PC-9 (cell line): ENCODE measurements around the gene DDX23. TPM values are rescaled to one million over a fixed set of nuclear protein-coding genes. Genes with fewer than 3 reads are reported as not detected.

Experiments
- BruUV-seq: library from RNA; stranded (reverse); fragments of 400-500 nt; replicated peaks from 2 replicates; lab custom pipeline; 2021; lab: Mats Ljungman, UMichigan
- CTCF ChIA-PET: fragments of 300-600 bp; sonication (Branson Sonifier 250); formaldehyde crosslinking; loops from one replicate; lab custom pipeline; 2022; ENCODE audit warnings: antibody characterized with exemption; lab: Charles Lee
- POLR2A ChIA-PET: fragments of 300-600 bp; sonication (Branson Sonifier 250); formaldehyde crosslinking; loops from one replicate; lab custom pipeline; 2022; ENCODE audit warnings: antibody characterized with exemption; ENCODE audit not compliant: unreplicated experiment; lab: Charles Lee
- DNase-seq, 2 experiments: peaks; one replicate each; pipeline versions ENCODE4 v3.0.0 to v3.0.0-alpha.2; 2015 to 2022; ENCODE audit warnings: mixed read lengths in 1 of 2
- H2AFZ ChIP-seq: fragments of 200-600 bp; sonication (generic); 2 replicates; pipeline ENCODE4 v1.8.1; 2017; ENCODE audit warnings: antibody characterized with exemption
- H3F3A ChIP-seq: fragments of 200-600 bp; sonication (generic); 2 replicates; pipeline ENCODE4 v1.8.1; 2017; ENCODE audit warnings: antibody characterized with exemption, mild to moderate bottlenecking, low read depth; ENCODE audit not compliant: insufficient read depth
- H3K27ac ChIP-seq: fragments of 200-600 bp; sonication (generic); 2 replicates; pipeline ENCODE4 v1.6.1; 2016; ENCODE audit warnings: mixed run types
- H3K27me3 ChIP-seq: fragments of 200-600 bp; sonication (generic); 2 replicates; pipeline ENCODE4 v1.6.1; 2016; ENCODE audit warnings: low read depth, mixed run types; ENCODE audit not compliant: insufficient read depth
- H3K36me3 ChIP-seq: fragments of 200-600 bp; sonication (generic); 2 replicates; pipeline ENCODE4 v1.6.1; 2016; ENCODE audit warnings: low read depth, mixed run types
- H3K4me1 ChIP-seq: fragments of 200-600 bp; sonication (generic); replicated peaks from 2 replicates; pipeline ENCODE4 v1.6.1; 2016; ENCODE audit warnings: mixed run types; ENCODE audit not compliant: insufficient read depth
- H3K4me2 ChIP-seq: fragments of 200-600 bp; sonication (generic); 2 replicates; pipeline ENCODE4 v1.6.1; 2017; ENCODE audit warnings: mixed run types
- H3K4me3 ChIP-seq: fragments of 200-600 bp; sonication (generic); 2 replicates; pipeline ENCODE4 v1.6.1; 2016; ENCODE audit warnings: mixed run types
- H3K79me2 ChIP-seq: fragments of 200-600 bp; sonication (generic); 2 replicates; pipeline ENCODE4 v1.6.1; 2017; ENCODE audit warnings: low read depth, mixed run types
- H3K9me2 ChIP-seq: fragments of 200-600 bp; sonication (generic); 2 replicates; pipeline ENCODE4 v1.8.1; 2017; ENCODE audit warnings: mild to moderate bottlenecking; ENCODE audit not compliant: insufficient read depth
- H3K9me3 ChIP-seq: fragments of 200-600 bp; sonication (generic); 2 replicates; pipeline ENCODE4 v1.8.1; 2016; ENCODE audit warnings: low read depth; ENCODE audit not compliant: insufficient read depth
- H4K20me1 ChIP-seq: fragments of 200-600 bp; sonication (generic); 2 replicates; pipeline ENCODE4 v1.8.1; 2017; ENCODE audit not compliant: insufficient read depth
- CTCF ChIP-seq: fragments of 200-600 bp; sonication (generic); conservative IDR thresholded peaks from 2 replicates; pipeline ENCODE4 v1.6.1; 2017; ENCODE audit warnings: mixed run types, antibody characterized with exemption, mild to moderate bottlenecking, moderate library complexity
- EZH2 ChIP-seq: fragments of 200-600 bp; sonication (generic); IDR thresholded peaks from 2 replicates; pipeline ENCODE4 v1.8.0; 2017; ENCODE audit warnings: antibody characterized with exemption, low read depth
- intact Hi-C: fragments of 100-400 bp; cut with micrococcal nuclease; formaldehyde crosslinking; loops from one replicate; pipeline ENCODE4 v1.10.0; 2022; ENCODE audit not compliant: unreplicated experiment
- total RNA-seq: library from RNA; stranded (reverse); gene quantifications from 2 replicates; pipeline ENCODE4 v1.2.3, GENCODE V29; 2021

The DDX23 gene
- total RNA-seq, 1 experiment from 2014 or later: 91.4 TPM

- intact Hi-C loops: no loop called here
- BruUV-seq: no TSS peak
These were observed 13.9 kb downstream of the DDX23 start for GRCh38 chr12:48838048-48838447.

GRCh38 chr12:48832321-48833060, 19.5 kb downstream of the DDX23 start:
- Histone ChIP-seq H3K4me3 (no peak overlapping the region), H2AFZ (no peak overlapping the region), H4K20me1 (no peaks in the 10 kb centered on the region), H3K9me2 (no peaks in the 10 kb centered on the region), H3K79me2 (no peaks in the 10 kb centered on the region), H3K36me3 (peaks cover 30% of the 10 kb centered on the region; the same call in 1 of the 2 replicates), H3K27ac (no peak overlapping the region), H3K4me2 (no peak overlapping the region), H3K27me3 (no peaks in the 10 kb centered on the region), H3K4me1 (no peaks in the 10 kb centered on the region), H3F3A (no peaks in the 10 kb centered on the region), H3K9me3 (no peaks in the 10 kb centered on the region)
- BruUV-seq: no TSS peak
- ChIA-PET POLR2A (no interaction called here), CTCF (interaction anchor here (0.6 kb wide), 1 partner anchor 13 kb away, joined by 3 read pairs; no protein-coding TSS in a partner anchor)
- no peak for DNase-seq
- TF ChIP-seq CTCF (no peak), EZH2 (no peak)
- intact Hi-C loops: no loop called here

More at GRCh38 chr12:48838048-48838447, 13.9 kb downstream of the DDX23 start:
- TF ChIP-seq EZH2: no peak
- no peak for TF ChIP-seq CTCF
- no peaks in the 10 kb centered on the region for H3K9me2 ChIP-seq
- H3K4me3 ChIP-seq: no peak overlapping the region
- H2AFZ ChIP-seq: no peak overlapping the region
- H3K36me3 ChIP-seq: peaks cover 29% of the 10 kb centered on the region
- H3K4me1 ChIP-seq: no peaks in the 10 kb centered on the region
- ChIA-PET POLR2A (interaction anchor here (0.5 kb wide), 1 partner anchor 161 kb away, joined by 3 read pairs; no protein-coding TSS in a partner anchor), CTCF (no interaction called here)
- H3K4me2 ChIP-seq: no peak overlapping the region
- no peak overlapping the region for H3K27ac ChIP-seq
- H3K79me2 ChIP-seq: no peaks in the 10 kb centered on the region
- no peaks in the 10 kb centered on the region for H3K27me3 ChIP-seq
- no peak for DNase-seq
- no peaks in the 10 kb centered on the region for H3F3A ChIP-seq
- H4K20me1 ChIP-seq: no peaks in the 10 kb centered on the region
- H3K9me3 ChIP-seq: no peaks in the 10 kb centered on the region

- no peaks in the 10 kb centered on the region; the same call in 1 of the 2 replicates for H3F3A ChIP-seq
- peaks cover 23% of the 10 kb centered on the region; the same call in 1 of the 2 replicates for H3K36me3 ChIP-seq
- H3K4me2 ChIP-seq: no peak overlapping the region
- intact Hi-C loops: no loop called here
- no peak overlapping the region for H2AFZ ChIP-seq
- no peak overlapping the region for H3K4me3 ChIP-seq
- no TSS peak for BruUV-seq
- no peaks in the 10 kb centered on the region for H3K79me2 ChIP-seq
- H3K9me3 ChIP-seq: no peaks in the 10 kb centered on the region
- CTCF ChIA-PET: interaction anchor here (0.6 kb wide), 1 partner anchor 469 kb away, joined by 4 read pairs; no protein-coding TSS in a partner anchor
- H3K9me2 ChIP-seq: no peaks in the 10 kb centered on the region
- no peaks in the 10 kb centered on the region for H3K4me1 ChIP-seq
- TF ChIP-seq EZH2: no peak
- TF ChIP-seq CTCF: no peak
- DNase-seq: no peak
- POLR2A ChIA-PET: no interaction called here
- H3K27ac ChIP-seq: no peak overlapping the region
- no peaks in the 10 kb centered on the region for H3K27me3 ChIP-seq
- no peaks in the 10 kb centered on the region for H4K20me1 ChIP-seq
These were observed 20.7 kb downstream of the DDX23 start for GRCh38 chr12:48831257-48831656.
